ENCODE measurements around the gene ASCC2.

The ASCC2 gene

DNA sequence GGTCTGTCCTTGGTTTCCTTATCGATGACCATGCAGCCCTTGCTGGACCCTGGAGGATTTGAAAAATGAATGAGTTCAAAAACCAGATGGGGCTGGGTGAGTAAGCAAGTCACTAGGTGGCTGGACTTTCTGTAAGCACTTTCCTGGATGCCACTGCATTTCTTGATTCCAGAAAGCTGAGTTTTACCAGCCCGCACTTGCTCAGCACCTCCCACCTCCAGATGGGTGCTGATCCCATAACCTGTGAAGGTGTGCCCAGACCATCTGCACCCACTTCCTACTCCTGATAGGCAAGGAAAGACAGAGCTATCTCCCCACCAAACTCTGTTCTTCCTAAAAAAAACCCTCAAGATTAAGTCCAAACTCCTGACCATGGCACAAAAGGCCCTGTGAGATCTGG, 21.1 kb downstream of the ASCC2 start:
- DNase-seq (ENCODE audit: low read depth) = no peak

DNA sequence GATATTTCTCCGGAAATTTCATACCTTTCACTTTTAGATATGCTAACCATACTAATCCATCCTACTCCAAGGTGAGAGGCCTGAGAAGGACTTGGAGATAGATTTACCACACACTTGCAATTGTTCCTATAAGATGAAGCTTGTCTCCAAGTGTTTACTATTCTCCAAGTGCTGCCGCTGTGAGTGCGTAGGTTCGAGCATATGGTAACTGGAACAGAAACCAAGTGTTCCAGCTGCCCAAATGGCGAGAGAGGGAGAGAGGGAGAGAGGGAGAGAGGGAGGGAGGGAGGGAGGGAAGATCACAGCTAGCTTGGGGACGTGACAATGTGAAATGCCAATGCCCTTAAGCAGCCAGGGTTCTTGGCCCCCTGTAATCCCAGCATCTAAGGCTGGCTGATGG, 21.5 kb downstream of the ASCC2 start:
- no peak for DNase-seq (ENCODE audit: low read depth)

DNA sequence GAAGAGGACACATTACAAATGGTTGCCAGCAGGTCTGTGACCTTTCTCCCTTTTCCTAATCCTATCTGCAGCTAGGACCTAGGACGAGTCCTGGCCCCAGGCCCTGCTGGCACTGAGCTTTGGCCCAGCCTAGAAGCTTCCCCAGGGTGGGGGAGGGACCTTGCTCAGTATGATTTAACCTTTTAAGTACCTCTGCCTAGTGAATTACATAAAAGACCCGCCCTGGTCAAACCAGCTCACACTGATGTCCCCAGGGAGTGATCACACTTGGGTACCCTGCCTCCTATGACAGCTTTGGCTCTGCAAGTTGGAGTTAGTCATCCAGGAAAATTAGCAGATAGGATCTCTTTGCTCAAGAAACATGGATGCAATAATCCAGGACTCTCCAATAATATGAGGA, 21.9 kb downstream of the ASCC2 start:
- DNase-seq (ENCODE audit: low read depth) = no peak

DNA sequence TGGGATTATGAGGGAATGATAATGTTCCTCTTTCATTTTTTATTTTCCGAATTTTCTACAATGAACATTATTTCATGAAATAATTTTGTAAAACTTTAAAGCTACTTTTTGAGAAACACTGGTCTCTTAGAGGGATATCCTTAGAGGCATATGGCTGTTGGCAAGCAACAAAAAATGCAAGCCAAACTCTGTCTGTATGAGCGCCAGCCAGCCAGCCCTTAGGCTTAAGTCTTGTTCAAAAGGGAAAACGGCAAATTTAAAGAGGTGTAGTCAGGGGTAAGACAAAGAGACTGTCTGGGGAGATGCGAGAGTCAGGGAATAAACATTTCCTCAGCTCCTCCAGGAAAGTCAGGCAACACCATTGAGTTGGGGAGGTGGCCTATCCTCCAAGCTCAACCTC, 22.5 kb downstream of the ASCC2 start:
- DNase-seq (ENCODE audit: low read depth) = no peak

GRCh38 chr22:29814003-29814402, 24.1 kb downstream of the ASCC2 start:
- DNase-seq (ENCODE audit: low read depth) = no peak

DNA sequence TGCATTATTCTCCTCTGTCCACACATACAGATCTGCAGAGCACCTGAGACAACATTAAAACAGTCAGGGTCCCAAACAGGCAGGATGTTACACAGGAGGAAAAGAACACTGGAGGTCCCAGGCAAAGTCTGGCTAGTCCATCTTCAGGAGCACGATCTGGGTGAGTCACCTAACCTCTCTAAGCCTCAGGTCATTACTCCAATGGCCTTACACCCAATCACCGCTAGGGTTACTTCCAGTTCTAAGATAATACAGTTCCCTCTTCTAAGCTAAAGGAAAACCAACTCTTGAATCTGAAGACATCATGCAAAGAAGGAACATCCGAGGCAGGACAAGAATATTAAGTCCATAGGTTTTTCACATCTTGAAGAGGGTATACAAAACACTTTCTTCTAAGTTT, 24.5 kb downstream of the ASCC2 start:
- DNase-seq (ENCODE audit: low read depth) = no peak

GRCh38 chr22:29813126-29813525, 24.9 kb downstream of the ASCC2 start:
- DNase-seq (ENCODE audit: low read depth) = no peak

- no peak for DNase-seq (ENCODE audit: low read depth)
Observed at GRCh38 chr22:29811377-29811776, 26.7 kb downstream of the ASCC2 start.

DNA sequence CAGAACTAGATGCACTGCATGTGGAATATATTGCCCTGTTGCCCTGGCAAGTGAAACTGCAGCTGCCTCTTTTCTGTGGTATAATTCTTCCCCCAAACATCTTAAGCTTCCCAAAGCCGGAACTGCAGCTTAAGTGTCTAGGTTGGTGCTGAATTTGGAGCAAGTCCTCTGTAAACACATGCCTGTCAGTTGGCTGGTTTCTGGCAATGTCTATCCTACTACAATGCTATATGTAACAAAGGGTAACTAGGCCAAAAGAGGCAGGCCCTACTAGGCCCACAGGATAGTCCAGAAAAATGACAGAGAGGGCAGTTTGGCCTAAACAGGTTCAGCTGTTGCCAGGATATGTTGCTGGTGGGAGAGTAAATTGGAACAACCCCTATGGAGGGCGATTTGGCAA, 27.9 kb downstream of the ASCC2 start:
- no peak for DNase-seq (ENCODE audit: low read depth)

GRCh38 chr22:29806196-29806595, 31.9 kb downstream of the ASCC2 start:
- DNase-seq (ENCODE audit: low read depth) = no peak

- DNase-seq (ENCODE audit: low read depth) = no peak
Observed at GRCh38 chr22:29804985-29805384, 33.1 kb downstream of the ASCC2 start.

DNA sequence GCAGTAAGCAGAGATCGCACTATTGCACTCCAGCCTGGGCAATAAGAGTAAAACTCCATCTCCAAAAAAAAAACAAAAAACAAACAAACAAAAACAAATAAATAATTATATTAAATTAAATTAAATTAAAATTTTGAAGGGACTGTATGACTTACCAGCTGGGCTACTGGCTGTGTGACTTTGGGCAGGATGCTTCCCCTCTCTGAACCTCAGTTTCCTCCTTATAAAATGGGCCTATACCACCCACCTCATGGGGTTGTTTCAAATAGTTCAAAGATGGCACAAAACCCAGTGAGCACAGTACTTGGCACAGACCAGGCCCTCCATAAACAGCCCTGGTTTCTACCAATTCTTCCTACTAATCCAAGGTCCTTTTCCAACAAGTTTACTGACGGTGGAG, 34.9 kb downstream of the ASCC2 start:
- no peak for DNase-seq (ENCODE audit: low read depth)

- no peak for DNase-seq (ENCODE audit: low read depth)
Observed at GRCh38 chr22:29801796-29802195, 36.3 kb downstream of the ASCC2 start.

DNA sequence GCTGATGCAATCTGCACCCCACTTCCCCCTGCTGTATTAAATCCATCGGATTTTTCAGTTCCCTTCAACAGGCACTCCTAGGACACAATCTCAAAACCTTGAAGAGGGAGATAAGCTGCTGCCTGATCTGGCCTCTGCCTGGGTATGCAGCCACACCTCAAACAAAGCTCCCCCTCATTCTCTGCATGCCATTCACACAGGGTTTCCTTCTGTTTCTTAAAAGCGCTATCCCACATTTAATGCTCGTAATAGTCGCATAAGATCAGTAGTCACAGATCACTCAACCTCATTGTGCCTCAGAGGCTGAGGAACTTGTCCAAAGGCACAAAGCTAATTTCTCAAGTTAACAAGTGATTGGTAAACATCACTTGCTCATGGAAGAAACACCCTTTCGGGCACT, 36.9 kb downstream of the ASCC2 start:
- no peak for DNase-seq (ENCODE audit: low read depth)

DNA sequence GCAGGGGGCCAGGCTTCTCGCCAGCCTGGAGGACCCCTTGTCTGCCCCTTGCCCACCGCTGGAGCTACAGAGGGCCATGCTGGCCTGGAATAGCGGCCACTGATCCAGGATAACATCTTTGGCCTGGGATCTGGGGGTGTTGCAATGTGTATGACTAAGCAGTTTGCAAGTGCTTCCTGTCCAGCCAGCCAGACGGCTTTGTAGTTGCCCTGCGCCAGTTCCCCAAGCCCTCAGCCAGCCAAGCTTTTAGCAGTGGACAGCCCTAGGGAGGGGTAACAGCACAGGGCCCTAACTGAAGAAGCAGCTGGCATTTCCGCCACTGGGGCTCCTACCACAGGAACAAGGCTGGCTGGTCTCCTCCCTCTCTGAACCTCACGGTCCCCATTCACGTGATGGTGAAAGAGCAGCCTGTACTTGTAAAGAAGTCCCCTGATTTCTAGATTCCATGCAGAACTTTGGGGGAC, 38.8 kb downstream of the ASCC2 start:
- DNase-seq (ENCODE audit: low read depth) = peak; percentile 99

GRCh38 chr22:29798801-29799200, 39.3 kb downstream of the ASCC2 start:
- DNase-seq (ENCODE audit: low read depth) = no peak

DNA sequence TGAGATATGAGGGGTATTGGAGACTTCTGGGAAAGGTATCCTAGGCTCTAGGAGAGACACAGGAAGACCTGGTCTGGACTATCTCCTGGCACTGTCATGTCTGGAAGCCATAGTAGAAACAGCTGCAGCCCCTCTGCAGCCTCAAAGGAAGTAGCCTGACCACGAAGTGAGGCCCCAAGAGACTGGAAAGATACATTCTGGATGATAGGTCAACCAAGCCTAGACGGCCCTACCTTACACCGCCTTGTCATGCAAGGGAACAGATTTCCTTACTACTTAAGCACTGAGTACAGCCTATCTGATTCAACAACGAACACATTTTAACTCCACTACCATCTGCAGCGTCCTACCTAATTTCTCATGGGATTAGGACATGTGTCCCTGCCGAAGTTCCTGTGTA, 39.8 kb downstream of the ASCC2 start:
- DNase-seq (ENCODE audit: low read depth) = no peak

- no peak for DNase-seq (ENCODE audit: low read depth)
Observed at GRCh38 chr22:29797351-29797750, 40.7 kb downstream of the ASCC2 start.

DNA sequence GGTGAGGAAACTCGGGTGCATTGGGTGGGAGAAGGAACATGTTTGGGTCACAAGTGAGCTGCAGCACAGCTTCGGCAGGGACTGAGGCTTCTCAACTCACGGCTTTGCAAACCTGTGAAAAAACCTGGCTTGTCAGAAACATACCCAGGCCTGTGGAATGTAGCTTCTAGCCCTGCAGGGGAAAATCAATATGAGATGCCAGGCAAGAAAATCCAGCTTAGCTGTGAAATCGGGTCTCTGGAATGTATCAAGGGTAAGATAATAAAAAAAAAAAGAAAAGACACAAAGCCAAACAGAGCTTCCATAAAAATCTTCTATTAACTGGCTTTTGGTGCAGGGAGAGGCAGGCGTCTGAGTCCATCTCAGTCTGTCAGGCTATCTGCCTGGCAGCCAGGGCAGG, 42.4 kb downstream of the ASCC2 start:
- no peak for DNase-seq (ENCODE audit: low read depth)

DNA sequence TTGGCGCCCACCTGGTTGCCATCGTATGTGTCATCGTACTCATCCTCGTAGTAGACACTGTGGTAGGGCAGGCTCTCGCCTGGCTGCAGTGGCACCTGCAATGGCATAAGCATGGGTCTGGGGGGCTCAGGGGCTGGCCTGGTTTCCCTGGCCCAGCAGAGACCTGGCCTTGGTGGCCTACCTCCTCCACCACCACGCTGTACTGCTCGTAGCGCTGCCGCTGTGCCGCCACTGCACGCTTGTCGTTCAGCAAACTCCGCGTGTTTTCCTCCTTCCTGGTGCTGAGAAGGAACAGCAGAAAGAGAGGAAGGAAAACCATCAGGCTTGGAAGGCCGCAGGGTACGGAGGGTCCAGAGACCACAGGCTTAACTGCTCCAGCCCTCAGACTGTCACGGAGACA, 44.7 kb downstream of the ASCC2 start:
- DNase-seq (ENCODE audit: low read depth) = no peak

GRCh38 chr22:29790061-29790460, 48.0 kb downstream of the ASCC2 start:
- no peak for DNase-seq (ENCODE audit: low read depth)

GRCh38 chr22:29788339-29789279, 49.5 kb downstream of the ASCC2 start:
- no peak for DNase-seq (ENCODE audit: low read depth)

- no peak for DNase-seq (ENCODE audit: low read depth)
Observed at GRCh38 chr22:29787371-29787980, 50.6 kb downstream of the ASCC2 start.

DNA sequence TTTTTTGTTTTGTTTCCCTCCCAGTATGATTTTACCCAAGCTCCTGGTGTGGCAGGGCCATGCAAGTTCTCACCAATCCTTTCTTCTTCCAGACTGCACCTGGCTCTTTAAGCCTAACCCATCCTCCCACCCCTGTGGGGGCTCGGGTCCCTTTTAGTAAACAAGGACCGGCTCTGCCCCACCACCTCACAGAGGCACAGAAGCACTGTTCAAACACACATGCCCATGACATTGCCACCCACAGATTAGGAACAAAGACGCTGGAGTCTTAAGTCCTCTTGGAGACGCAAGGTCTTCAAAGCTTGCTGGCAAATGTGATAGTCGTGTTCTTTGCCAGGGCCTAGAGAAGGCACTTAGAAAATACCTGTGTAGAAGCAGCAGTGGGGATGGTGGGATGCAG, 52.0 kb downstream of the ASCC2 start:
- DNase-seq (ENCODE audit: low read depth) = no peak
